Parathyroid adenoma (tissue), 2 donors: ENCODE results near the gene UBE2QL1.

Source experiments
- H2AFZ ChIP-seq: fragments of 300-600 bp; sonication (generic); one replicate; pipeline ENCODE4 v1.7.0; 2017; ENCODE audit warnings: antibody characterized with exemption, mild to moderate bottlenecking
- H3K27ac ChIP-seq: fragments of 300-600 bp; sonication (generic); one replicate; pipeline ENCODE4 v1.7.0; 2017
- H3K27me3 ChIP-seq: fragments of 300-600 bp; sonication (generic); one replicate; pipeline ENCODE4 v1.7.0; 2017; ENCODE audit warnings: low read length; ENCODE audit not compliant: control insufficient read depth, insufficient read depth
- H3K36me3 ChIP-seq: fragments of 300-600 bp; sonication (generic); one replicate; pipeline ENCODE4 v1.7.0; 2017; ENCODE audit warnings: low read length; ENCODE audit not compliant: control insufficient read depth, insufficient read depth
- H3K4me1 ChIP-seq: fragments of 300-600 bp; sonication (generic); one replicate; pipeline ENCODE4 v1.7.0; 2017; ENCODE audit warnings: control low read depth
- H3K4me2 ChIP-seq: fragments of 300-600 bp; sonication (generic); one replicate; pipeline ENCODE4 v1.7.0; 2017; ENCODE audit warnings: low read length
- H3K4me3 ChIP-seq: fragments of 300-600 bp; sonication (generic); one replicate; pipeline ENCODE4 v1.7.0; 2017; ENCODE audit warnings: low read depth, low read length
- H3K79me2 ChIP-seq: fragments of 300-600 bp; sonication (generic); one replicate; pipeline ENCODE4 v1.7.0; 2017; ENCODE audit warnings: control low read depth
- H3K9ac ChIP-seq: fragments of 300-600 bp; sonication (generic); one replicate; pipeline ENCODE4 v1.7.0; 2017; ENCODE audit warnings: mild to moderate bottlenecking
- H3K9me3 ChIP-seq: fragments of 300-600 bp; sonication (generic); one replicate; pipeline ENCODE4 v1.7.0; 2017; ENCODE audit warnings: low read length; ENCODE audit not compliant: control insufficient read depth
- CTCF ChIP-seq: fragments of 300-600 bp; sonication (generic); IDR thresholded peaks from one replicate; pipeline ENCODE4 v1.7.0; 2017; ENCODE audit warnings: antibody characterized with exemption, mild to moderate bottlenecking
- donor health status: primary hyperparathyroidism.

UBE2QL1 gene

GRCh38 chr5:6446042-6446441, 2.6 kb upstream of the UBE2QL1 start:
- H3K27me3 ChIP-seq, result no peaks in the 10 kb centered on the region
- H3K4me2 ChIP-seq, result no peak overlapping the region
- H2AFZ ChIP-seq, result no peak overlapping the region
- no peak overlapping the region for H3K9ac ChIP-seq
- no peak overlapping the region for H3K4me3 ChIP-seq
- H3K4me1 ChIP-seq, result no peaks in the 10 kb centered on the region
- TF ChIP-seq CTCF, result no peak
- no peaks in the 10 kb centered on the region for H3K79me2 ChIP-seq
- H3K27ac ChIP-seq, result no peak overlapping the region
- H3K9me3 ChIP-seq, result no peaks in the 10 kb centered on the region
- no peaks in the 10 kb centered on the region for H3K36me3 ChIP-seq

- Histone ChIP-seq H3K79me2 (no peaks in the 10 kb centered on the region), H3K4me1 (no peaks in the 10 kb centered on the region), H3K36me3 (no peaks in the 10 kb centered on the region), H3K27me3 (no peaks in the 10 kb centered on the region), H2AFZ (no peak overlapping the region), H3K4me3 (no peak overlapping the region), H3K4me2 (no peak overlapping the region), H3K9me3 (no peaks in the 10 kb centered on the region), H3K27ac (no peak overlapping the region), H3K9ac (no peak overlapping the region)
- TF ChIP-seq CTCF, result no peak
These were observed 1.9 kb upstream of the UBE2QL1 start for GRCh38 chr5:6446626-6447309.

GRCh38 chr5:6447384-6448140, 1.1 kb upstream of the UBE2QL1 start:
- Histone ChIP-seq H3K9me3 (no peaks in the 10 kb centered on the region), H3K79me2 (no peaks in the 10 kb centered on the region), H3K27ac (no peak overlapping the region), H3K36me3 (no peaks in the 10 kb centered on the region), H3K4me2 (no peak overlapping the region), H3K4me3 (no peak overlapping the region), H3K9ac (no peak overlapping the region), H3K4me1 (no peaks in the 10 kb centered on the region), H3K27me3 (no peaks in the 10 kb centered on the region), H2AFZ (no peak overlapping the region)
- no peak for TF ChIP-seq CTCF

- Histone ChIP-seq H3K9ac (no peak overlapping the region), H3K27ac (no peak overlapping the region), H3K36me3 (no peaks in the 10 kb centered on the region), H2AFZ (no peak overlapping the region), H3K79me2 (no peaks in the 10 kb centered on the region), H3K9me3 (no peaks in the 10 kb centered on the region), H3K4me3 (no peak overlapping the region), H3K4me1 (no peaks in the 10 kb centered on the region), H3K27me3 (peaks cover 5% of the 10 kb centered on the region), H3K4me2 (no peak overlapping the region)
- no peak for TF ChIP-seq CTCF
These were observed 543 bp upstream of the UBE2QL1 start for GRCh38 chr5:6448141-6448491.
